Activated T-helper 2 cell treated with anti-CD3 and anti-CD28 coated beads, Interferon-gamma antibody, Interleukin-2, Interleukin-4, amounts not matched to agents 10 μg/mL and 5 μg/mL and 100 μg/mL, durations not matched to agents 14 hours and 24 hours and 36 hours (primary cell): Measurements from ENCODE around the gene CRTC3. TPM values are rescaled to one million over a fixed set of nuclear protein-coding genes. Genes with fewer than 3 reads are reported as not detected.
"Not testable (repeated sequence)": the region's sequence is repeated elsewhere in the genome, so short reads cannot be mapped to it uniquely, and the experiment has no call there.

Source experiments
- DNase-seq: peaks from one replicate; pipeline ENCODE4 v3.0.0; 2021; ENCODE audit warnings: low spot score
- H3K27ac Mint-ChIP-seq: one replicate; pipeline ENCODE4 v1.8.0; 2021; ENCODE audit warnings: mixed read lengths
- H3K27me3 Mint-ChIP-seq: one replicate; pipeline ENCODE4 v1.8.0; 2021; ENCODE audit warnings: low read depth, mixed read lengths
- H3K36me3 Mint-ChIP-seq: one replicate; pipeline ENCODE4 v1.8.0; 2021; ENCODE audit warnings: low read depth, mixed read lengths
- H3K4me1 Mint-ChIP-seq: one replicate; pipeline ENCODE4 v1.8.0; 2021; ENCODE audit warnings: low read depth, mixed read lengths
- H3K4me3 Mint-ChIP-seq: one replicate; pipeline ENCODE4 v1.8.0; 2021; ENCODE audit warnings: low read depth, mild to moderate bottlenecking, moderate library complexity, mixed read lengths
- H3K9me3 Mint-ChIP-seq: one replicate; pipeline ENCODE4 v1.8.0; 2021; ENCODE audit warnings: mixed read lengths
- intact Hi-C: fragments of 100-400 bp; cut with micrococcal nuclease; formaldehyde crosslinking; loops from one replicate; pipeline ENCODE4 v1.15.1; 2023
- total RNA-seq: library from RNA; stranded (reverse); gene quantifications from 2 replicates; pipeline ENCODE4 v1.2.3, GENCODE V29; 2022

CRTC3 gene
- total RNA-seq, 1 donor from 2014 or later: 61.8 TPM

GRCh38 chr15:90497912-90498311, 31.8 kb upstream of the CRTC3 start:
- Mint-ChIP-seq H3K27me3 (no peaks in the 10 kb centered on the region), H3K36me3 (peaks cover 79% of the 10 kb centered on the region), H3K4me1 (peaks cover 7% of the 10 kb centered on the region), H3K9me3 (no peaks in the 10 kb centered on the region), H3K4me3 (no peak overlapping the region), H3K27ac (no peak overlapping the region)
- intact Hi-C loops: no loop called here
- DNase-seq: no peak

- H3K9me3 Mint-ChIP-seq: no peaks in the 10 kb centered on the region
- no peak for DNase-seq
- intact Hi-C loops: no loop called here
- no peaks in the 10 kb centered on the region for H3K27me3 Mint-ChIP-seq
- H3K27ac Mint-ChIP-seq: no peak overlapping the region
- peaks cover 64% of the 10 kb centered on the region for H3K36me3 Mint-ChIP-seq
- H3K4me1 Mint-ChIP-seq: peaks cover 4% of the 10 kb centered on the region
- H3K4me3 Mint-ChIP-seq: no peak overlapping the region
Measured at GRCh38 chr15:90500171-90500570, 29.6 kb upstream of the CRTC3 start.

GRCh38 chr15:90501898-90502297, 27.8 kb upstream of the CRTC3 start:
- DNase-seq: no peak
- no peak overlapping the region for H3K27ac Mint-ChIP-seq
- H3K9me3 Mint-ChIP-seq: no peaks in the 10 kb centered on the region
- peaks cover 4% of the 10 kb centered on the region for H3K4me1 Mint-ChIP-seq
- H3K4me3 Mint-ChIP-seq: no peak overlapping the region
- H3K27me3 Mint-ChIP-seq: no peaks in the 10 kb centered on the region
- H3K36me3 Mint-ChIP-seq: peaks cover 53% of the 10 kb centered on the region
- intact Hi-C loops: no loop called here

GRCh38 chr15:90510781-90511180, 18.9 kb upstream of the CRTC3 start:
- DNase-seq, intact Hi-C loops: not testable (repeated sequence)
- peak overlapping the region; percentile 44 for H3K27ac Mint-ChIP-seq

GRCh38 chr15:90511211-90511618, 18.5 kb upstream of the CRTC3 start:
- H3K9me3 Mint-ChIP-seq, intact Hi-C loops, H3K27me3 Mint-ChIP-seq: not testable (repeated sequence)
- Mint-ChIP-seq H3K4me1 (peaks cover 12% of the 10 kb centered on the region), H3K27ac (peak overlapping the region; percentile 44), H3K36me3 (peaks cover 19% of the 10 kb centered on the region), H3K4me3 (peak overlapping the region; percentile 62)
- DNase-seq: peak; percentile 11

More at GRCh38 chr15:90510781-90511180, 18.9 kb upstream of the CRTC3 start:
- not testable (repeated sequence) for H3K9me3 Mint-ChIP-seq, H3K4me3 Mint-ChIP-seq, H3K27me3 Mint-ChIP-seq
- Mint-ChIP-seq H3K36me3 (peaks cover 19% of the 10 kb centered on the region), H3K4me1 (peaks cover 12% of the 10 kb centered on the region)

GRCh38 chr15:90512276-90512675, 17.4 kb upstream of the CRTC3 start:
- no peak overlapping the region for H3K4me3 Mint-ChIP-seq
- intact Hi-C loops: no loop called here

GRCh38 chr15:90512981-90513380, 16.7 kb upstream of the CRTC3 start:
- peaks cover 9% of the 10 kb centered on the region for H3K9me3 Mint-ChIP-seq
- peaks cover 12% of the 10 kb centered on the region for H3K4me1 Mint-ChIP-seq
- no peak overlapping the region for H3K4me3 Mint-ChIP-seq
- intact Hi-C loops: no loop called here
- no peak for DNase-seq
- no peak overlapping the region for H3K27ac Mint-ChIP-seq
- peaks cover 1% of the 10 kb centered on the region for H3K27me3 Mint-ChIP-seq
- peaks cover 17% of the 10 kb centered on the region for H3K36me3 Mint-ChIP-seq

More at GRCh38 chr15:90512276-90512675, 17.4 kb upstream of the CRTC3 start:
- no peak for DNase-seq
- no peak overlapping the region for H3K27ac Mint-ChIP-seq
- peaks cover 18% of the 10 kb centered on the region for H3K36me3 Mint-ChIP-seq
- peaks cover 1% of the 10 kb centered on the region for H3K27me3 Mint-ChIP-seq
- peaks cover 9% of the 10 kb centered on the region for H3K9me3 Mint-ChIP-seq
- peaks cover 12% of the 10 kb centered on the region for H3K4me1 Mint-ChIP-seq

GRCh38 chr15:90513448-90513847, 16.3 kb upstream of the CRTC3 start:
- Mint-ChIP-seq H3K27ac (no peak overlapping the region), H3K4me3 (no peak overlapping the region), H3K27me3 (peaks cover 1% of the 10 kb centered on the region), H3K4me1 (peaks cover 12% of the 10 kb centered on the region), H3K9me3 (peaks cover 9% of the 10 kb centered on the region), H3K36me3 (peaks cover 17% of the 10 kb centered on the region)
- DNase-seq: no peak
- intact Hi-C loops: no loop called here

- H3K4me1 Mint-ChIP-seq: peaks cover 12% of the 10 kb centered on the region
- H3K27ac Mint-ChIP-seq, H3K27me3 Mint-ChIP-seq, H3K9me3 Mint-ChIP-seq, intact Hi-C loops, DNase-seq, H3K4me3 Mint-ChIP-seq: not testable (repeated sequence)
- peaks cover 17% of the 10 kb centered on the region for H3K36me3 Mint-ChIP-seq
Measured at GRCh38 chr15:90513893-90514292, 15.8 kb upstream of the CRTC3 start.

GRCh38 chr15:90519688-90520087, 10.0 kb upstream of the CRTC3 start:
- peaks cover 11% of the 10 kb centered on the region for H3K4me1 Mint-ChIP-seq
- H3K9me3 Mint-ChIP-seq: no peaks in the 10 kb centered on the region
- no peaks in the 10 kb centered on the region for H3K36me3 Mint-ChIP-seq
- DNase-seq: no peak
- H3K27ac Mint-ChIP-seq: no peak overlapping the region
- intact Hi-C loops: no loop called here
- peaks cover 1% of the 10 kb centered on the region for H3K27me3 Mint-ChIP-seq
- H3K4me3 Mint-ChIP-seq: no peak overlapping the region

- Mint-ChIP-seq H3K27me3 (peaks cover 1% of the 10 kb centered on the region), H3K27ac (no peak overlapping the region), H3K4me1 (peaks cover 12% of the 10 kb centered on the region), H3K4me3 (no peak overlapping the region), H3K36me3 (no peaks in the 10 kb centered on the region), H3K9me3 (no peaks in the 10 kb centered on the region)
- no peak for DNase-seq
- intact Hi-C loops: no loop called here
Measured at GRCh38 chr15:90520365-90520764, 9.4 kb upstream of the CRTC3 start.

- H3K4me3 Mint-ChIP-seq: no peak overlapping the region
- DNase-seq: no peak
- H3K27me3 Mint-ChIP-seq: no peaks in the 10 kb centered on the region
- intact Hi-C loops: no loop called here
- peaks cover 13% of the 10 kb centered on the region for H3K4me1 Mint-ChIP-seq
- H3K27ac Mint-ChIP-seq: no peak overlapping the region
- no peaks in the 10 kb centered on the region for H3K36me3 Mint-ChIP-seq
- H3K9me3 Mint-ChIP-seq: no peaks in the 10 kb centered on the region
Measured at GRCh38 chr15:90523373-90523772, 6.3 kb upstream of the CRTC3 start.

- DNase-seq, H3K36me3 Mint-ChIP-seq, H3K27ac Mint-ChIP-seq, H3K9me3 Mint-ChIP-seq, H3K4me3 Mint-ChIP-seq, intact Hi-C loops, H3K27me3 Mint-ChIP-seq: not testable (repeated sequence)
- peaks cover 18% of the 10 kb centered on the region for H3K4me1 Mint-ChIP-seq
Measured at GRCh38 chr15:90524018-90524803, 5.5 kb upstream of the CRTC3 start.
